ENCODE measurements around the gene BCR.

BCR gene

DNA sequence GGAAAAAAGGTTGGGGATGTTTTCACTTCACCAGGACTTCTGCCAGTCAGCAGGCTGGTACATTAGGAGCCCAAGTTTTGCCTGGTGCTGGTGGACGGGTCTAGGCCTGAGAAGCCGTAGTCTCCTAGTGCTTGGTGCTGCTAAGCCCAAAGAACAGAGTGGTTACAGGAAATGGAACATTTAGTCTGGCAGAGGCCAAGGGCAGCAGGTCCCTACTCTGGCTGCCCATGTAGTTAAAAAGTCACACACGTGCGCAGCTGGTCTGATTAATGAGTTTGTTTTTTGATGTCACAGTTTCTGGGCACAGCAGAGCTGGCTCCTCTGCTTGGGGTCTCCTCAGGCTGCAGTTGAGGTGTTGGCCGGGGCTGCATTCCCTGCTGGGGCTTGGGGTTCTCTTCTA, 20.6 kb downstream of the BCR start:
- no peak for DNase-seq (ENCODE audit: low spot score)

GRCh38 chr22:23202812-23203451, 22.6 kb downstream of the BCR start:
- no peak for DNase-seq (ENCODE audit: low spot score)

DNA sequence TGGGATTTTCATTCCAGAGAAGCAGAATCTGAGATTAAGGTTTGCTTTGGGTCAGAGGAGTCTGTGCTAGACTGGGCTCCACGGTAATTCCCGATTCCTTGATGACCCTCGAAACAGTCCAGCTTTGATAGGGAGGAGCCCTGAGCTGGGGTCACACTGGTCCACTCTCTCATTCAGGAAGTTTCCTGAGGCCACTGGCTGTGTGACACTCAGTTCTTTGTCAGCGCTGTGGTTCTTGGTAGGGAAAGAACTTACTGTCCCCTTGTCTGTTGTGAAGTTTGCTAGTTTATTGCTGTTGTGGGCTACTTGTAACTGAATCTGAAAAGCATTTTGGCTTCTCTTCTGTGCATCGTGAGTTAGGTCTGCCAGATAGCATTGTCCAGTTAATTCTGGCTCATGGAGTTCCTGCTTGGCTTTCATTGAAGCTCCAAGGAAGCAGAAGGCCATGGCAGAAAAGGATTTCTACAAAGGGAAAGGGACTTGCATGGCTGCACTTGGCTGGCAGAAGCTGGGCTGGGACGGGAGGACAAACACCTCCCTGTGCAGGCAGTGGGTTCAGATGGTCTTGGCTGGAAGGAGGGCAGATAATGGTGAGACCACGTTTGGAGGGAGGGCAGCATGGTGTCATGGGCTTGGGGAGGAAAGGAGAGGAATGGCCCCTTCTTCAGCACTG, 23.3 kb downstream of the BCR start:
- no peak for DNase-seq (ENCODE audit: low spot score)

GRCh38 chr22:23204125-23204488, 23.8 kb downstream of the BCR start:
- no peak for DNase-seq (ENCODE audit: low spot score)

- DNase-seq (ENCODE audit: low spot score) = peak; percentile 70
Observed at GRCh38 chr22:23204541-23205157, 24.3 kb downstream of the BCR start.

DNA sequence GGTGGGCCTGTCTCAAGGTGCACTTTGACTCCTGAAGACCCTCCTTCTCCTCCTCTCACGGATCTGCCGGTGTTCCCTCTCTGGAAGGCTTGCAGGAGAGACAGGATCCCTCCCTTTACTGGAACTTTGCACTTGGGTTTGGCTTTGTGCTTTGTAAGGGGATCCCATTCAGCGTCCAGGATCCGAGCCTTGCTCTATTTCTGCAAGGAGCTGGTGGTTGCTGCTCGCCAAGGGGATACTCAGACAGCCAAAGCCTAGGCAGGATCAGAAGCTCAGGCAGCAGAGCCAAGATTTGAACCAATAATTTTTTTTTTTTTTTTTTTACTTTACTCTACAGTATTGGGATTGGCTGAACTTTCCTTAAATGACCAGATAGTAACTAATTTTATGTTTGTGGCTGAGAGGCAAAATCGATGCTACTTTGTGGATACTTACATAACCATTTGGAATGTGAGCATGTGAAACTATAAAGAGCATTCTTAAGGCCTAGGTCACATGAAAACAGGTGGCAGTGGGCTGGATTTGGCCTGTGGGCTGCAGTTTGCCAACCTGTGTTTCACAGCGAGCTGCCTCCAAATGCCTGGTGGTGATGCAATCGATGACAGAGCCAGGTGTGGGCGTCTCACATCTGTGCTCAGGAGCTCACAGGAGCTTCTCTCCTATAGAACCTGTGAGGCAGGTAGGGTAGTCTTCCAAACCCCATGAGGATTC, 25.2 kb downstream of the BCR start:
- peak; percentile 69 for DNase-seq (ENCODE audit: low spot score)

DNA sequence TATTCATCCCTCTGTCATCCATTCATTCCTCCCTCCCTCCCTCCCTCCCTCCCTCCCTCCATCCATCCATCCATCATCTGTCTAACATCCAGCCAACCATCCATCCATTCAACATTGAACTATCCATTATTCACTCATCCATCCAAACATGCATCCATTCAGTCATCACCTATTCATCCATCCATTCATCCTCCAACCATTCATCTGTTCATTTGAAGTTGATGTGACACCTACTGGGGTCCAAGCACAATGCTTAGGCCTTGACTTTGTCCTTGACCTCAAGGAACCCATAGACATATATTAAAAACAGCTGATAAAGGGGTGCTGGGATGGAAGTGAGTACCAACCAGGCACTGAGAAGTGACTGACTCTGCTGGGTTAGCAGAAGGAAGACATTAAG, 26.6 kb downstream of the BCR start:
- DNase-seq (ENCODE audit: low spot score) = peak; percentile 10

DNA sequence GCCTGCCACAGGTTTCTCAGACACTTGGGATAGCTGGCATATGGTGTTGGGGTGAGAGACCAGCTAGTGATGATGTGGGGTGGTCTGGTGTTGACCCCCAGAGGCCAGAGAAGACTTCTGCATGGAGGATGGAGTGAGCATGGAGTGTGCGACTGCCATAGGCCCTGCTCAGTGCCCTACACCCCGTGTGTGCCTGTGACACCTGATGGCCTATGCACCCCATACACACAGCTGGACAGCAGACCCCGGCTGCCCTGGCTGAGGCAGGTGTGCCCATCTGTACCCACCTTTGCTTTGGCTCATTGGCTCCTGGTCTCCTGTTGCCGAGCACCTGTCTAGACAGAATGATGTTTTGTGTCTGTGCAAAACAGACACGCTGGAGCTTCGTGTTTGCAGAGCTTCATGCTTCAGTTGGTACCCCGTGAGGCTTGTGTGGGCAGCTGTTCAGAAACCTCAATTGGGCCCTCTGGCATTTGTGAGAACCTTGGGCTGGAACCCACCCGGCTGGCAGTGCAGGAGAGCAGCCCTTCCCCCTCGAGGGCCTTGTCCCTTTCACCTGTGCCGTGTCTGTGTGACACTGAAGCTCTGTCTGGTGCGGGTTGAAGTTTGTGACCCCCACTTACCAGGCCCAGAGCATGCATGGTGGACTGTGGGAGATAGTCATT, 27.6 kb downstream of the BCR start:
- peak; percentile 57 for DNase-seq (ENCODE audit: low spot score)

- DNase-seq (ENCODE audit: low spot score) = no peak
Observed at GRCh38 chr22:23210428-23211170, 30.3 kb downstream of the BCR start.

DNA sequence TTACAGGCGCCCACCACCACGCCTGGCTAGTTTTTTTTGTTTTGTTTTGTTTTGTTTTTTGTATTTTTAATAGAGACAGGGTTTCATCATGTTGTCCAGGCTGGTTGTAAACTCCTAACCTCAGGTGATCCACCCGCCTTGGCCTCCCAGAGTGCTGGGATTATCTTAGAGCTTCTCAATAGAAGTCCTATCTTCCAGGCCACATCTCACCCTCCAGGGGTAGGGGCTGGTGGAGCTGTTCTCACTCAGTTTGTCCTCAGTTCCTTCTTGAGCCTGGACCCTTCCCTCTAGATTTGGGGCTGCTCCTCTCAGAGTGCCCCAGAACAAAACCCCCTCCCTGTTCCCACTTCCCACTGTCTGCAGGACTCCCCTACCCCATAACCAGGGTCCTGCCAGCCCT, 31.3 kb downstream of the BCR start:
- no peak for DNase-seq (ENCODE audit: low spot score)

DNA sequence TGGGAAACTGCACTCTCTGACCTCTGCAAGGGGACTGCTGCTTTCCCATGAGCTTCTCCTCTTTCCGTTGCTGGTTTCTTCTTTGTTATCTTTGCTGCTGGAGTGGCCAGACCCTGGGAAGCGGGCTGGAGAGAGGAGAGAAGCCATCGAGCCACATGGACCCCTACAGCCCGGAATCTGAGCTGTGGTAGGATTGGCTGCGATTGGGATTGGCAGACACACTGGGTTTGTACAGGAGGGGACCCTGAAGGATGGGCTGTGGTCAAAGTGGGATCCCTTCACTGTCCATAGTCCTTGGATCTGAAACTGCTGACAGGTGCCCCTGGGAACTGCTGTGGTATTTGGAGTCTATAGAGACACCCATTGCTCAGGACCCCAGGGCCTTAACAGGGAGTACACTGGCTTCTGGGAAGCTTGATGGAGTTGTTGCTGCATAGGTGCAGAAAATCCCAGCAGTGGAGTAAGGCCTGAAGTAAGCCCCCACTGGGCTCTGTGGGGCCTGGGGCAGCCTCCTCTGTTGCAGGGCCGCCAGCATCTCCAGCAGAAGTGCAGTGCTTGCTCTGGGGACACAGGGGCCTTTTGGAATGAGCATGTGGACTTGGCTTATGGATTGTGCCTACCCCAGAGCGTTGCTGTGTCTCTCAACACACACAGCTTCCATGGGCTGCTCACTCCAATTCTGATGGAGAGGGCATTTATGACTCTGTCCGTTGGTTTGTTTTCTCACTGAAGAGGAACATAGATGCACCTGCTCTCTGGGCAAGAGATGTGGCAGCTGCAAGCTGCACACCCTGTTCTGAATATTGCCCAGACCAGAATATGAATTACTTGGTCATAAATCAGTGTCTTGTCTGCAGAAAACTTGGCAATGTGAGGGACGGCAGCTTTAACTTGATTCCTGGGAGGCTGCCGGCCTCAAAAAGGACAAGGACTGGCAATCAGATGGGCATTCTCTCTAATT, 32.0 kb downstream of the BCR start:
- no peak for DNase-seq (ENCODE audit: low spot score)

GRCh38 chr22:23213022-23213555, 32.8 kb downstream of the BCR start:
- no peak for DNase-seq (ENCODE audit: low spot score)

DNA sequence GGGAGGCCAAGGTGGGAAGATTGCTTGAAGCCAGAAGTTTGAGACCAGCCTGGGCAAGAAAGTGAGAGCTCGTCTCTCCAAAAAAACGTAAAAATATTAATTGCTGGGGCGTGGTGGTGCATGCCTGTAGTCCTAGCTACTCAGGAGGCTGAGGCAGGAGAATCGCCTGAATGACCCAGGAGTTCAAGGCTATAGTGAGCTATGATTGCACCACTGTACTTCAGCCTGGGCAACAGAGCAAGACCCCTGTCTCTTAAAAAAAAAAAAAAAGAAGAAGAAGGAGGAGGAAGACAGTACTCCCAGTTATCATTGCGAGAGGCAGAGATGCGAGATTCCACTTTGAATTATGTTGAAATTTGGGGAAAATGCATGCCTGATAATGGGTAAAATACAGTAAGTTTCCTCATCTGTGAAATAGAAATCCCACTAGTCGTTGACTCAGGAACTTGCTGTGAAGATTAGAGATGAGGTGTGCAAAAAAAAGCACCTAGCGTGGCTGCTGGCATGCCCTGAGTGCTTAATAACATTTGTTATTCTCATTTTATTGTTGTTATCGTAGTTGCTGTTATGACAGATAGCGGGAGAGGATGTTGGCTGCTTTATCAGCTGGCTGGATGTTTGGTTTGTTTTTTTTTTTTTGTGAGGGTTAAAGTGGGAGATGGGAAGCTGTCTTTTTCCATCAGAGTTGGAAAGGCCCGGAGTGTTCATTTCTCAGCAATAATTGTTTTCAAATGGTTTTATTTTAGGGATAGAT, 33.4 kb downstream of the BCR start:
- no peak for DNase-seq (ENCODE audit: low spot score)

DNA sequence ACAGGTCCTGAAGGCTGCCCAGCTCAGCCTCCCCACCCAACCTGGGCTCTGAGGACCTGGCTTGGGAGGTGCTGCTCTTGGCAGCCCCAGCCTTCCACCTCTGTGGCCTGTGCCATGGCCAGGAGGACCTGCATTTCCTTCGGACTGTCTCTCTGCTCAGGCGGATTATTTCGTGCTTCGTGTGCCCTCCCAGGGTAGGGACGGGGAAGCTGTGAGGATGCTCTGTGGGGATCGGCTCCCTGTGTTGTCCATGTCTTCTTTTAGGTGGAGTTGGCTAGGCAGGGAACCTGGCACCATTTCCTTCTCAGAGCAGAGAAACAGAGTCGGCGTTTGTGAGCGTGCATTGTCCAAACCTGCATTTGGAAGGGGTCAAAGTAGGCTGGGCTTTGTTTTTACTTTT, 34.1 kb downstream of the BCR start:
- DNase-seq (ENCODE audit: low spot score) = no peak

GRCh38 chr22:23215294-23216241, 35.3 kb downstream of the BCR start:
- DNase-seq (ENCODE audit: low spot score) = peak; percentile 65

DNA sequence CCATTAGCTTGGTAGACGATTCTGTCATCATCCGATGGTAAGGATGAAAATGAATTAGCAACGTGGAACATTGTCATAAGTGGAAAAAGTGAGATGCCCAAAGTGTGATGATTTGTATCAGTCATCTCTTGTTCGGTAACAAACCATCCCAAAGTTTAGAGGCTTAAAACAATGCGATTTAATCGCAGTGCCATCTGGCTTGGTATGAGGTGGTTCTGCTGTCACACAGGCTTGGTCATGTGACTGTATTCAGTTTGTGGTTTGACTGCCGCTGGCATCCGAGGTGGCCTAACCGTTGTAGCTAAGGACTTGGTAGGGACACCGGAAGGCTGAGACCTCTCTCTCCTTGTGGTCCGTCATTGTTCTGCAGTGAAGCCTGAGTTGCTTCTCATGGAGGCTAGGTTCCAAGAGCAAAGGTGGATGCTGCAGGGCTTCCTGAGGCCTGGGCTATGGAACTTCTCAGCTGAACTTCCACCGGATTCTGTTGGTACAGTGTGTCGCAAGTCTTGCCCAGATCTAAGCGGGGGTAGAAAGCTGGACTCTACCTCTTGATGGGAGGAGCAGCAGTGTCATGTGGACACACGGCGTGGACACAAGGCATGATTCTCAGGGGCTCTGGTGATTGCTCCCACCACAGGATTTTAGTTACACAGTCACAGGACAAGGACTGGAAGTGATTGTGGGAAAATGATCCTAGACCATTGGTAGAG, 36.3 kb downstream of the BCR start:
- DNase-seq (ENCODE audit: low spot score) = no peak

GRCh38 chr22:23217171-23218052, 37.1 kb downstream of the BCR start:
- no peak for DNase-seq (ENCODE audit: low spot score)
